Neural progenitor cell (in vitro differentiated cells): ENCODE data around the gene OCA2.

Experiments used
- EZH2 ChIP-seq: fragments of 200-600 bp; sonication (generic); IDR thresholded peaks from 2 replicates; pipeline ENCODE4 v1.6.1; 2017; ENCODE audit warnings: antibody characterized with exemption, mild to moderate bottlenecking, moderate library complexity
- TF ChIP-seq, protein P1 (sequence below): fragments of 200-600 bp; sonication (generic); IDR thresholded peaks from 2 replicates; pipeline ENCODE4 v1.5.1; 2017; ENCODE audit warnings: antibody characterized with exemption, mild to moderate bottlenecking

- TF ChIP-seq, protein P1, sequence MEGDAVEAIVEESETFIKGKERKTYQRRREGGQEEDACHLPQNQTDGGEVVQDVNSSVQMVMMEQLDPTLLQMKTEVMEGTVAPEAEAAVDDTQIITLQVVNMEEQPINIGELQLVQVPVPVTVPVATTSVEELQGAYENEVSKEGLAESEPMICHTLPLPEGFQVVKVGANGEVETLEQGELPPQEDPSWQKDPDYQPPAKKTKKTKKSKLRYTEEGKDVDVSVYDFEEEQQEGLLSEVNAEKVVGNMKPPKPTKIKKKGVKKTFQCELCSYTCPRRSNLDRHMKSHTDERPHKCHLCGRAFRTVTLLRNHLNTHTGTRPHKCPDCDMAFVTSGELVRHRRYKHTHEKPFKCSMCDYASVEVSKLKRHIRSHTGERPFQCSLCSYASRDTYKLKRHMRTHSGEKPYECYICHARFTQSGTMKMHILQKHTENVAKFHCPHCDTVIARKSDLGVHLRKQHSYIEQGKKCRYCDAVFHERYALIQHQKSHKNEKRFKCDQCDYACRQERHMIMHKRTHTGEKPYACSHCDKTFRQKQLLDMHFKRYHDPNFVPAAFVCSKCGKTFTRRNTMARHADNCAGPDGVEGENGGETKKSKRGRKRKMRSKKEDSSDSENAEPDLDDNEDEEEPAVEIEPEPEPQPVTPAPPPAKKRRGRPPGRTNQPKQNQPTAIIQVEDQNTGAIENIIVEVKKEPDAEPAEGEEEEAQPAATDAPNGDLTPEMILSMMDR: no peak
- TF ChIP-seq EZH2: no peak
Measured at GRCh38 chr15:28132524-28133275, 33.6 kb upstream of the OCA2 start.
